Gastrocnemius medialis (tissue), 4 donors: ENCODE data around the gene LIN28B.

Source experiments
- POLR2A ChIP-seq, 2 donors: fragments of 450-650 bp; IDR thresholded peaks; one replicate each; pipeline ENCODE4 v1.6.1; 2017; ENCODE audit warnings: antibody characterized with exemption in 2 of 2, mild to moderate bottlenecking in 2 of 2, moderate library complexity in 2 of 2
- TF ChIP-seq, protein P1 (sequence below), 5 experiments: fragments of 450-650 bp in 3 of 5; fragments of 200-600 bp in 2 of 5; sonication (generic) in 2 of 5; IDR thresholded peaks in 4 of 5; conservative IDR thresholded peaks in 1 of 5; 1 replicate in 4 of 5; 2 replicates in 1 of 5; pipeline ENCODE4 v1.5.1; 2016 to 2019; ENCODE audit warnings: antibody characterized with exemption in 5 of 5, mild to moderate bottlenecking in 3 of 5, moderate library complexity in 3 of 5

DNA sequence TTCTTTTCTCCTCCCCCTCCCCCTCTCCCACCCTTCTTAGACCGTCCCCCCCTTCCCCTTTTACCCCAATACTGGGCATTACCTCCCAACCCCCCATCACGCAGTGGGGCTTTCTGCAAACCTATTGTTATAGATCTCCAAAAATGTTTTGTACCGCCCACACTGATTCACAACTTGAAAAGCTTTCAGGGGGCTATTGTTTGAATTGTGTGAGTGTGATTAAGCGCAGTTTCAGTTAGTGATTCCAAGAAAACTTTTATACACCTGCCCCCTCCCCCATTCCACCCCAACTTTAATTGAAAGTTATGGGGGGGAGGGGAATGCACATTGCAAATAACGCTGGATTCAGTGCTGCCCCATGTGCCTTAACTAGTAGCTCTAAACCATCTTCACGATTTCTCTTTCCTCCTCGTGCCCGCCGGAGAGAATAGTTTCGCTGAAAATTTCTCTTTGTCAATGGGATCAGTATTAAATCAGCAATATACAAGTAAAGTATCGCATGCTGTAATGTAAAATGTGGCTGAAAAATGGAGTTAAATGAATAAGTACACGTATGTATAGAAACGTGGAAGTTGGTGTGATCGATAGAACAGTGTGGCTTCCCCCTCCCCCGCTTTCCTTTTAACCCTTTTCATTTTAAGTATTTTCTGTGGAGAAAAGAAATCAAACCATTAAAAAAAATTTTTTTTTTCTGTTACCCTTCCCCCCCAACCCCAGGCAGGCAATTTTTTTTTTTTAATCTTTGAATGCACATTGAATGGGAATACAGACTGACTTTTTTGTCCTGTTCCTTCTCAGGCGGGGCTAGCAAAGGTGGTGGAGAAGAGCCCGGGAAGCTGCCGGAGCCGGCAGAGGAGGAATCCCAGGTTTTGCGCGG, 632 bp downstream of the LIN28B start:
- TF ChIP-seq, protein P1, sequence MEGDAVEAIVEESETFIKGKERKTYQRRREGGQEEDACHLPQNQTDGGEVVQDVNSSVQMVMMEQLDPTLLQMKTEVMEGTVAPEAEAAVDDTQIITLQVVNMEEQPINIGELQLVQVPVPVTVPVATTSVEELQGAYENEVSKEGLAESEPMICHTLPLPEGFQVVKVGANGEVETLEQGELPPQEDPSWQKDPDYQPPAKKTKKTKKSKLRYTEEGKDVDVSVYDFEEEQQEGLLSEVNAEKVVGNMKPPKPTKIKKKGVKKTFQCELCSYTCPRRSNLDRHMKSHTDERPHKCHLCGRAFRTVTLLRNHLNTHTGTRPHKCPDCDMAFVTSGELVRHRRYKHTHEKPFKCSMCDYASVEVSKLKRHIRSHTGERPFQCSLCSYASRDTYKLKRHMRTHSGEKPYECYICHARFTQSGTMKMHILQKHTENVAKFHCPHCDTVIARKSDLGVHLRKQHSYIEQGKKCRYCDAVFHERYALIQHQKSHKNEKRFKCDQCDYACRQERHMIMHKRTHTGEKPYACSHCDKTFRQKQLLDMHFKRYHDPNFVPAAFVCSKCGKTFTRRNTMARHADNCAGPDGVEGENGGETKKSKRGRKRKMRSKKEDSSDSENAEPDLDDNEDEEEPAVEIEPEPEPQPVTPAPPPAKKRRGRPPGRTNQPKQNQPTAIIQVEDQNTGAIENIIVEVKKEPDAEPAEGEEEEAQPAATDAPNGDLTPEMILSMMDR (IDR thresholded peaks at IDR 0.05 in 4 of 5, conservative IDR thresholded peaks at IDR 0.05 in 1 of 5) = no peak
- no peak for TF ChIP-seq POLR2A (IDR thresholded peaks at IDR 0.05)
